IMR-90 (cell line): Measurements from ENCODE around the gene GRM8. TPM values are rescaled to one million over a fixed set of nuclear protein-coding genes. Genes with fewer than 3 reads are reported as not detected.

ENCODE experiments used
- ATAC-seq: fragments of 200-7000 bp; cut with Tn5 transposase; 2 replicates; pipeline ENCODE4 v1.9.1; 2020; ENCODE audit warnings: low read depth, mild to moderate bottlenecking, moderate library complexity
- BruUV-seq: library from RNA; stranded (reverse); fragments of 400-500 nt; replicated peaks from 2 replicates; lab custom pipeline; 2021; lab: Mats Ljungman, UMichigan
- CTCF ChIA-PET: fragments of 300-600 bp; formaldehyde crosslinking; extraction: SDS; loops from one replicate; lab custom pipeline; 2021; ENCODE audit warnings: antibody characterized with exemption; lab: Yijun Ruan, JAX
- POLR2A ChIA-PET: fragments of 300-600 bp; sonication (Branson Sonifier 250); formaldehyde crosslinking; loops from one replicate; lab custom pipeline; 2022; ENCODE audit warnings: antibody characterized with exemption; ENCODE audit not compliant: unreplicated experiment; lab: Charles Lee
- DNase-seq: peaks from one replicate; pipeline ENCODE4 v3.0.0; 2013
- H2AFZ ChIP-seq: replicated peaks from 2 replicates; pipeline ENCODE3; 2013; ENCODE audit warnings: low read length, mild to moderate bottlenecking; ENCODE audit not compliant: poor library complexity
- H2AK5ac ChIP-seq: 2 replicates; pipeline ENCODE4 v1.6.1; 2013; ENCODE audit warnings: low read depth, low read length, inconsistent platforms
- H2AK9ac ChIP-seq: replicated peaks from 2 replicates; pipeline ENCODE3; 2013; ENCODE audit warnings: mild to moderate bottlenecking, low read depth, low read length, moderate library complexity; ENCODE audit not compliant: poor library complexity
- H2BK120ac ChIP-seq: 2 replicates; pipeline ENCODE4 v1.6.1; 2013; ENCODE audit warnings: low read depth, low read length, inconsistent platforms
- H2BK15ac ChIP-seq: 3 replicates; pipeline ENCODE4 v1.6.1; 2013; ENCODE audit warnings: low read depth, low read length, inconsistent platforms
- H2BK20ac ChIP-seq: 2 replicates; pipeline ENCODE4 v1.6.1; 2013; ENCODE audit warnings: low read depth, mild to moderate bottlenecking, inconsistent platforms, low read length, moderate library complexity
- H2BK5ac ChIP-seq: 2 replicates; pipeline ENCODE4 v1.6.1; 2013; ENCODE audit warnings: mild to moderate bottlenecking, low read depth, low read length, inconsistent platforms; ENCODE audit not compliant: poor library complexity, severe bottlenecking
- H3K14ac ChIP-seq: replicated peaks from 2 replicates; pipeline ENCODE4 v1.6.1; 2013; ENCODE audit warnings: low read depth, low read length, inconsistent platforms
- H3K18ac ChIP-seq: 2 replicates; pipeline ENCODE4 v1.6.1; 2013; ENCODE audit warnings: low read depth, low read length, control low read depth
- H3K23ac ChIP-seq: 2 replicates; pipeline ENCODE4 v1.6.1; 2013; ENCODE audit warnings: low read depth, low read length, inconsistent platforms
- H3K27ac ChIP-seq: 2 replicates; pipeline ENCODE4 v1.5.1; 2013; ENCODE audit warnings: mild to moderate bottlenecking, control low read depth, low read length; ENCODE audit not compliant: insufficient read depth
- H3K27me3 ChIP-seq: 2 replicates; pipeline ENCODE4 v1.6.1; 2013; ENCODE audit warnings: low read length; ENCODE audit not compliant: control insufficient read depth, insufficient read depth
- H3K36me3 ChIP-seq: 2 replicates; pipeline ENCODE4 v1.6.1; 2013; ENCODE audit warnings: low read length, mixed read lengths; ENCODE audit not compliant: control insufficient read depth, insufficient read depth
- H3K4ac ChIP-seq: 2 replicates; pipeline ENCODE4 v1.6.1; 2013; ENCODE audit warnings: low read depth, low read length, inconsistent platforms
- H3K4me1 ChIP-seq: 2 replicates; pipeline ENCODE4 v1.6.1; 2013; ENCODE audit warnings: low read length, mixed read lengths; ENCODE audit not compliant: control insufficient read depth, insufficient read depth
- H3K4me2 ChIP-seq: 2 replicates; pipeline ENCODE4 v1.6.1; 2013; ENCODE audit warnings: low read depth, mild to moderate bottlenecking, control low read depth, low read length, moderate library complexity
- H3K4me3 ChIP-seq: 2 replicates; pipeline ENCODE4 v1.5.1; 2013; ENCODE audit warnings: low read depth, mild to moderate bottlenecking, control low read depth, low read length, moderate library complexity; ENCODE audit not compliant: insufficient read depth
- H3K56ac ChIP-seq: 2 replicates; pipeline ENCODE4 v1.6.1; 2013; ENCODE audit warnings: low read length, inconsistent platforms; ENCODE audit not compliant: insufficient read depth; ENCODE audit errors: extremely low read depth
- H3K79me1 ChIP-seq, 2 experiments: 2 replicates each; pipeline ENCODE4 v1.6.1; 2013; ENCODE audit warnings: low read length in 2 of 2, inconsistent platforms in 1 of 2, low read depth in 1 of 2
- H3K9ac ChIP-seq: 2 replicates; pipeline ENCODE4 v1.6.1; 2013; ENCODE audit warnings: low read depth, low read length, control low read depth
- H3K9me1 ChIP-seq: 2 replicates; pipeline ENCODE4 v1.6.1; 2013; ENCODE audit warnings: low read length, inconsistent platforms; ENCODE audit not compliant: insufficient read depth
- H3K9me3 ChIP-seq: 2 replicates; pipeline ENCODE4 v1.6.1; 2013; ENCODE audit warnings: low read length; ENCODE audit not compliant: control insufficient read depth, insufficient read depth
- H4K20me1 ChIP-seq: 2 replicates; pipeline ENCODE4 v1.6.1; 2013; ENCODE audit warnings: low read length, inconsistent platforms; ENCODE audit not compliant: insufficient read depth
- H4K5ac ChIP-seq: 2 replicates; pipeline ENCODE4 v1.6.1; 2013; ENCODE audit warnings: mild to moderate bottlenecking, low read depth, low read length, control low read depth
- H4K8ac ChIP-seq, 2 experiments: 2 replicates each; pipeline ENCODE4 v1.6.1; 2013; ENCODE audit warnings: low read depth in 2 of 2, low read length in 2 of 2, control low read depth in 1 of 2, inconsistent platforms in 1 of 2
- H4K91ac ChIP-seq: 2 replicates; pipeline ENCODE4 v1.6.1; 2013; ENCODE audit warnings: low read depth, low read length, inconsistent platforms; ENCODE audit not compliant: insufficient read depth
- BHLHE40 ChIP-seq: fragments of 150-350 bp; IDR thresholded peaks from 2 replicates; pipeline ENCODE4 v1.6.1; 2016; ENCODE audit warnings: mild to moderate bottlenecking, low read depth, low read length
- CEBPB ChIP-seq: IDR thresholded peaks from 2 replicates; pipeline ENCODE4 v1.6.1; 2012; ENCODE audit warnings: low read depth, low read length, improper control_type of control experiment
- MAFK ChIP-seq: IDR thresholded peaks from 2 replicates; pipeline ENCODE4 v1.6.1; 2012; ENCODE audit warnings: low read depth, low read length, improper control_type of control experiment
- MAZ ChIP-seq: IDR thresholded peaks from 2 replicates; pipeline ENCODE4 v1.6.1; 2012; ENCODE audit warnings: low read depth, mild to moderate bottlenecking, low read length, improper control_type of control experiment, moderate library complexity, borderline replicate concordance
- MXI1 ChIP-seq: IDR thresholded peaks from 2 replicates; pipeline ENCODE4 v1.6.1; 2012; ENCODE audit warnings: low read depth, mild to moderate bottlenecking, low read length, moderate library complexity, borderline replicate concordance
- WGBS, 2 experiments: methylation state at CpG; one replicate each; pipeline versions ENCODE4 v1.1.5 to v1.1.7; 2013; ENCODE audit warnings: missing lambda C conversion rate in 2 of 2; ENCODE audit not compliant: insufficient read length in 1 of 2; ENCODE audit errors: extremely low coverage in 2 of 2; 5-methylcytosine and 5-hydroxymethylcytosine counted together
- dilution Hi-C: fragments of 300-500 bp; cut with HindIII; formaldehyde crosslinking; loops from one replicate; pipeline ENCODE4 v1.14.3; 2018; ENCODE audit warnings: low sequenced_read_pairs; ENCODE audit not compliant: unreplicated experiment
- in situ Hi-C: fragments of 300-500 bp; cut with MboI; formaldehyde crosslinking; loops from 3 replicates; pipeline ENCODE4 v1.14.3; 2019; ENCODE audit warnings: low sequenced_read_pairs, inconsistent platforms, mixed read lengths
- intact Hi-C: fragments of 100-400 bp; cut with micrococcal nuclease; formaldehyde crosslinking; loops from 2 replicates; pipeline ENCODE4 v1.10.0; 2022
- polyA plus RNA-seq, 3 experiments: library from polyadenylated mRNA; depleted of rRNA; stranded (reverse); fragments of >200 nt; gene quantifications; 2 replicates each; pipeline ENCODE4 v1.2.3, GENCODE V29; 2012; ENCODE audit warnings: low replicate concordance in 1 of 3
- total RNA-seq: library from RNA; depleted of rRNA; stranded (reverse); fragments of >200 nt; gene quantifications from 2 replicates; pipeline ENCODE4 v1.2.3, GENCODE V29; 2012
- TF ChIP-seq, protein P1 (sequence below): conservative IDR thresholded peaks from 2 replicates; pipeline ENCODE4 v1.5.1; 2012; ENCODE audit warnings: mild to moderate bottlenecking, low read depth, low read length, improper control_type of control experiment

GRM8 gene
- total and polyA plus RNA-seq, 2 of the 4 experiments (the other 2 are of a cell fraction) = not detected

GRCh38 chr7:126442908-126443307 lies 809.8 kb downstream of the GRM8 start:
- in situ Hi-C loops = no loop called here
- no peaks in the 10 kb centered on the region for H3K36me3 ChIP-seq
- no peak overlapping the region for H4K91ac ChIP-seq
- no peak overlapping the region for H3K4me3 ChIP-seq
- H4K8ac ChIP-seq = no peak overlapping the region
- no peak for DNase-seq
- no CpG with 5 or more reads among the region's 3 CpGs for whole genome bisulfite sequencing, 2 experiments
- intact Hi-C loops = no loop called here
- BruUV-seq = no TSS peak
- dilution Hi-C loops = no loop called here
- no peaks in the 10 kb centered on the region for H3K79me1 ChIP-seq
- no peak overlapping the region for H2AK9ac ChIP-seq
- no peak overlapping the region for H3K23ac ChIP-seq
- ChIA-PET CTCF (no interaction called here), POLR2A (no interaction called here)
- no peaks in the 10 kb centered on the region for H3K4me1 ChIP-seq
- no peak overlapping the region for H4K5ac ChIP-seq
- TF ChIP-seq MAZ (no peak), BHLHE40 (no peak), CEBPB (no peak), MXI1 (no peak), MAFK (no peak)
- TF ChIP-seq, protein P1, sequence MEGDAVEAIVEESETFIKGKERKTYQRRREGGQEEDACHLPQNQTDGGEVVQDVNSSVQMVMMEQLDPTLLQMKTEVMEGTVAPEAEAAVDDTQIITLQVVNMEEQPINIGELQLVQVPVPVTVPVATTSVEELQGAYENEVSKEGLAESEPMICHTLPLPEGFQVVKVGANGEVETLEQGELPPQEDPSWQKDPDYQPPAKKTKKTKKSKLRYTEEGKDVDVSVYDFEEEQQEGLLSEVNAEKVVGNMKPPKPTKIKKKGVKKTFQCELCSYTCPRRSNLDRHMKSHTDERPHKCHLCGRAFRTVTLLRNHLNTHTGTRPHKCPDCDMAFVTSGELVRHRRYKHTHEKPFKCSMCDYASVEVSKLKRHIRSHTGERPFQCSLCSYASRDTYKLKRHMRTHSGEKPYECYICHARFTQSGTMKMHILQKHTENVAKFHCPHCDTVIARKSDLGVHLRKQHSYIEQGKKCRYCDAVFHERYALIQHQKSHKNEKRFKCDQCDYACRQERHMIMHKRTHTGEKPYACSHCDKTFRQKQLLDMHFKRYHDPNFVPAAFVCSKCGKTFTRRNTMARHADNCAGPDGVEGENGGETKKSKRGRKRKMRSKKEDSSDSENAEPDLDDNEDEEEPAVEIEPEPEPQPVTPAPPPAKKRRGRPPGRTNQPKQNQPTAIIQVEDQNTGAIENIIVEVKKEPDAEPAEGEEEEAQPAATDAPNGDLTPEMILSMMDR = no peak
- 0 out of 2 replicates have a peak, but pooled peaks cover 3% of the 10 kb centered on the region for H3K9me3 ChIP-seq
- no peak overlapping the region for H2AFZ ChIP-seq
- no peak overlapping the region for H2AK5ac ChIP-seq
- no peaks in the 10 kb centered on the region for H4K20me1 ChIP-seq
- no peak overlapping the region for H3K14ac ChIP-seq
- H3K9ac ChIP-seq = no peak overlapping the region
- no peak for ATAC-seq
- no peaks in the 10 kb centered on the region for H3K27me3 ChIP-seq
- H2BK120ac ChIP-seq = no peak overlapping the region
- H2BK5ac ChIP-seq = no peak overlapping the region
- H3K9me1 ChIP-seq = no peaks in the 10 kb centered on the region
- no peak overlapping the region for H3K18ac ChIP-seq
- H2BK20ac ChIP-seq = no peak overlapping the region
- H3K27ac ChIP-seq = no peak overlapping the region
- H2BK15ac ChIP-seq = no peak overlapping the region
- H3K4me2 ChIP-seq = no peak overlapping the region
- no peak overlapping the region for H3K4ac ChIP-seq
- H3K56ac ChIP-seq = no peak overlapping the region
